ENCODE measurements around the gene PDILT. TPM values are rescaled to one million over a fixed set of nuclear protein-coding genes. Genes with fewer than 3 reads are reported as not detected.

The PDILT gene
- total RNA-seq, 3 donors from 2014 or later = not detected

GRCh38 chr16:20329392-20330138 is 75.0 kb downstream of the PDILT start:
- TF ChIP-seq POLR2A (IDR thresholded peaks at IDR 0.05) = no peak
- no peak for TF ChIP-seq CTCF (IDR thresholded peaks at IDR 0.05)
- TF ChIP-seq POLR2AphosphoS5 (IDR thresholded peaks at IDR 0.05) = no peak
- intact Hi-C loops (cut with DNase I; ENCODE audit: low total_unique reads) = no loop called here
- no peaks in the 10 kb centered on the region for H3K36me3 ChIP-seq
- H3K4me3 ChIP-seq = no peak overlapping the region
- H3K27me3 ChIP-seq = no peaks in the 10 kb centered on the region
- no peak for DNase-seq (ENCODE audit: low spot score in 2 of 2)
- no peaks in the 10 kb centered on the region for H3K9me3 ChIP-seq
- H3K4me1 ChIP-seq = no peaks in the 10 kb centered on the region
- H3K27ac ChIP-seq = no peak overlapping the region

- no peak for DNase-seq (ENCODE audit: low spot score in 2 of 2)
- TF ChIP-seq POLR2A (IDR thresholded peaks at IDR 0.05) = no peak
- no peak for TF ChIP-seq CTCF (IDR thresholded peaks at IDR 0.05)
- no peak for TF ChIP-seq POLR2AphosphoS5 (IDR thresholded peaks at IDR 0.05)
- H3K9me3 ChIP-seq = no peaks in the 10 kb centered on the region
- H3K27ac ChIP-seq = no peak within 1 kb of the TSS
- no peaks in the 10 kb centered on the region for H3K36me3 ChIP-seq
- intact Hi-C loops (cut with DNase I; ENCODE audit: low total_unique reads) = no loop called here
- peaks cover 0 to 6% of the 10 kb centered on the region in 2 donors for H3K27me3 ChIP-seq
- H3K4me1 ChIP-seq = no peaks in the 10 kb centered on the region
- H3K4me3 ChIP-seq = no peak within 1 kb of the TSS
Observed at GRCh38 chr16:20327444-20328041, 77.0 kb downstream of the PDILT start, which contains the start of gene GP2. Gene GP2, minus strand, starts transcription at chr16:20327513. Its CDS starts 1,082 bp downstream, at chr16:20326431.

- no peak overlapping the region for H3K27ac ChIP-seq
- H3K4me3 ChIP-seq = no peak overlapping the region
- TF ChIP-seq POLR2A (IDR thresholded peaks at IDR 0.05) (no peak), CTCF (IDR thresholded peaks at IDR 0.05) (no peak), POLR2AphosphoS5 (IDR thresholded peaks at IDR 0.05) (no peak)
- intact Hi-C loops (cut with DNase I; ENCODE audit: low total_unique reads) = no loop called here
- no peaks in the 10 kb centered on the region for H3K4me1 ChIP-seq
- H3K27me3 ChIP-seq = peaks cover 0 to 6% of the 10 kb centered on the region in 2 donors
- no peak for DNase-seq (ENCODE audit: low spot score in 2 of 2)
- H3K36me3 ChIP-seq = no peaks in the 10 kb centered on the region
- H3K9me3 ChIP-seq = no peaks in the 10 kb centered on the region
Observed at GRCh38 chr16:20326321-20326720, 78.2 kb downstream of the PDILT start.

GRCh38 chr16:20325005-20325404 is 79.5 kb downstream of the PDILT start:
- Histone ChIP-seq H3K9me3 (no peaks in the 10 kb centered on the region), H3K4me3 (no peak overlapping the region), H3K27ac (no peak overlapping the region), H3K4me1 (no peaks in the 10 kb centered on the region), H3K36me3 (no peaks in the 10 kb centered on the region), H3K27me3 (peaks cover 0 to 6% of the 10 kb centered on the region in 2 donors)
- no peak for DNase-seq (ENCODE audit: low spot score in 2 of 2)
- TF ChIP-seq POLR2A (IDR thresholded peaks at IDR 0.05) = no peak
- TF ChIP-seq POLR2AphosphoS5 (IDR thresholded peaks at IDR 0.05) = no peak
- no peak for TF ChIP-seq CTCF (IDR thresholded peaks at IDR 0.05)
- intact Hi-C loops (cut with DNase I; ENCODE audit: low total_unique reads) = no loop called here

- no peak overlapping the region for H3K4me3 ChIP-seq
- DNase-seq (ENCODE audit: low spot score in 2 of 2) = no peak
- intact Hi-C loops (cut with DNase I; ENCODE audit: low total_unique reads) = no loop called here
- H3K27ac ChIP-seq = no peak overlapping the region
- H3K27me3 ChIP-seq = peaks cover 0 to 6% of the 10 kb centered on the region in 2 donors
- H3K4me1 ChIP-seq = no peaks in the 10 kb centered on the region
- no peak for TF ChIP-seq POLR2AphosphoS5 (IDR thresholded peaks at IDR 0.05)
- TF ChIP-seq POLR2A (IDR thresholded peaks at IDR 0.05) = no peak
- no peak for TF ChIP-seq CTCF (IDR thresholded peaks at IDR 0.05)
- no peaks in the 10 kb centered on the region for H3K36me3 ChIP-seq
- H3K9me3 ChIP-seq = no peaks in the 10 kb centered on the region
Observed at GRCh38 chr16:20323591-20324117, 80.9 kb downstream of the PDILT start.
